Breast epithelium (tissue), 3 donors: ENCODE measurements around the gene HOOK1.

Experiments
- POLR2AphosphoS5 ChIP-seq, 3 donors: sonication (generic); formaldehyde crosslinking; IDR thresholded peaks; one replicate each; pipeline ENCODE4 v1.6.1; 2017; ENCODE audit warnings: antibody characterized with exemption in 3 of 3
- TF ChIP-seq, protein P1 (sequence below), 3 donors: fragments of 450-650 bp; IDR thresholded peaks; one replicate each; pipeline ENCODE4 v1.5.1; 2016 to 2017; ENCODE audit warnings: antibody characterized with exemption in 3 of 3, mild to moderate bottlenecking in 3 of 3, moderate library complexity in 3 of 3

DNA sequence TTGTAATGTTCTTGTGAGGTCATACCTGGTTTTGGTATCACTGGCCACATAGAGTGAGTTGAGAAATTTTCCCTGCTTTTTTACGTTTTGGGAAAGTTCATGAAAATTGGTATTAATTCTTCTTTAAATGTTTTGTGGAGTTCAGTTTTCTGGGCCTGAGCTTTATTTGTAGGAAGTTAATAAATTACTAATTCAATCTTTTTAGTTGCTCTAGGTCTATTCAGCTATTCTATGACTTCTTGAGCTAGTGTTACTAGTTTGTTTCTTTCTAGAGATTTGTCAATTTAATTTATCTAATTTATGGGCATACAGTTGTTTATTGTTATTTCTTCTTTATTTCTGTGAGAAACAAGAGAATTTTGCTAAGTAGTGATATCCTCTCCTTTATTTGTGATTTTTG lies 37.4 kb downstream of the HOOK1 start:
- TF ChIP-seq, protein P1, sequence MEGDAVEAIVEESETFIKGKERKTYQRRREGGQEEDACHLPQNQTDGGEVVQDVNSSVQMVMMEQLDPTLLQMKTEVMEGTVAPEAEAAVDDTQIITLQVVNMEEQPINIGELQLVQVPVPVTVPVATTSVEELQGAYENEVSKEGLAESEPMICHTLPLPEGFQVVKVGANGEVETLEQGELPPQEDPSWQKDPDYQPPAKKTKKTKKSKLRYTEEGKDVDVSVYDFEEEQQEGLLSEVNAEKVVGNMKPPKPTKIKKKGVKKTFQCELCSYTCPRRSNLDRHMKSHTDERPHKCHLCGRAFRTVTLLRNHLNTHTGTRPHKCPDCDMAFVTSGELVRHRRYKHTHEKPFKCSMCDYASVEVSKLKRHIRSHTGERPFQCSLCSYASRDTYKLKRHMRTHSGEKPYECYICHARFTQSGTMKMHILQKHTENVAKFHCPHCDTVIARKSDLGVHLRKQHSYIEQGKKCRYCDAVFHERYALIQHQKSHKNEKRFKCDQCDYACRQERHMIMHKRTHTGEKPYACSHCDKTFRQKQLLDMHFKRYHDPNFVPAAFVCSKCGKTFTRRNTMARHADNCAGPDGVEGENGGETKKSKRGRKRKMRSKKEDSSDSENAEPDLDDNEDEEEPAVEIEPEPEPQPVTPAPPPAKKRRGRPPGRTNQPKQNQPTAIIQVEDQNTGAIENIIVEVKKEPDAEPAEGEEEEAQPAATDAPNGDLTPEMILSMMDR (IDR thresholded peaks at IDR 0.05) = no peak
- TF ChIP-seq POLR2AphosphoS5 (IDR thresholded peaks at IDR 0.05) = no peak
